ENCODE results near the gene TMEM233. TPM values are rescaled to one million over a fixed set of nuclear protein-coding genes. Genes with fewer than 3 reads are reported as not detected.

TMEM233 gene
- total and polyA plus RNA-seq, 2 of the 8 experiments (the other 6 are each of a cell fraction or from before 2014, with no cell fraction given), result 0.09 TPM

DNA sequence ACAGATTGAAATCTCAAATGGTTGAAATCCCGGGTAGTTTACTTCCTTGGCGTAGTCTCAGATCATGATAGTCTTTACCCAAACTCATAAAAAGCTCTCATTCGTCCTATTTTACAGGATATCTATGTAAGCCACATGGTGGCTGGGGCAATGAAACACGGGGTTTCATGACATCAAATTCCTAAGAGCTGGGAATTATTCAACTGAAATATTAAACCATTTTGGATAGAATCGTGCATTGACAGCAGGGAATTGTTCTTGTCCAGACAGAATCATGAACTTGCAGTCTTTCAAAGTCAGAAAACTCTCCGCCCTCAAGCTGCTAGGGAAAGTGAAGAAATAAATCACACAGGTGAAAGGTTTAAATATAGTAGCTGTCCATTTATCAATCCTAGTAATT lies 41.2 kb downstream of the TMEM233 start:
- TF ChIP-seq CREB1 (IDR thresholded peaks at IDR 0.05) (no peak), TEAD4 (IDR thresholded peaks at IDR 0.05; ENCODE audit: low read depth, low read length) (no peak), GABPA (IDR thresholded peaks at IDR 0.05; ENCODE audit: borderline replicate concordance, insufficient read depth, low read length) (no peak), EZH2 (IDR thresholded peaks at IDR 0.05; ENCODE audit: low read depth, low read length, severe bottlenecking) (no peak), CHD2 (IDR thresholded peaks at IDR 0.05; ENCODE audit: low read length) (no peak)
- ChIA-PET POLR2A (ENCODE audit: partially characterized antibody) (interaction anchor here (1.6 kb wide), 1 partner anchor 9 kb away, joined by 4 read pairs; no protein-coding TSS in a partner anchor), CTCF (ENCODE audit: partially characterized antibody) (interaction anchor here (0.6 to 3.3 kb wide), 6 partner anchors 9 to 681 kb away, joined by 3 to 15 read pairs (median 3); partner anchors contain the start of gene PRKAB1)
- Histone ChIP-seq H3K4me3 (ENCODE audit: extremely low read depth in 1 of 4, insufficient read depth in 2 of 4, low read depth in 3 of 4, low read length in 4 of 4) (no peak overlapping the region), H3K14ac (ENCODE audit: insufficient read length) (no peak overlapping the region), H2BK20ac (ENCODE audit: low read length) (no peak overlapping the region), H2BK5ac (ENCODE audit: low read depth, low read length) (no peak overlapping the region), H4K5ac (ENCODE audit: insufficient read length, low read depth, low read length) (no peak overlapping the region), H3K9ac (replicated peaks in 1 of 4; ENCODE audit: extremely low read depth in 1 of 4, low read depth in 3 of 4, low read length in 3 of 4) (no peak overlapping the region), H4K8ac (ENCODE audit: extremely low read depth, insufficient read depth, low read length) (no peak overlapping the region), H4K91ac (replicated peaks; ENCODE audit: insufficient read length, low read length) (no peak overlapping the region), H3K27me3 (replicated peaks in 1 of 4; ENCODE audit: control insufficient read depth in 3 of 4, extremely low read depth in 1 of 4, insufficient read depth in 3 of 4, low read length in 3 of 4) (no peaks in the 10 kb centered on the region), H2AFZ (ENCODE audit: low read length) (no peak overlapping the region), H3K18ac (ENCODE audit: extremely low read depth, low read length) (no peak overlapping the region), H3K79me2 (ENCODE audit: control insufficient read depth in 1 of 2, insufficient read depth in 2 of 2, low read length in 2 of 2) (no peaks in the 10 kb centered on the region), H3K27ac (ENCODE audit: low read depth, low read length) (no peak overlapping the region), H3K9me3 (ENCODE audit: insufficient read depth in 2 of 2, low read depth in 1 of 2, low read length in 1 of 2) (no peaks in the 10 kb centered on the region), H3K4me1 (replicated peaks in 1 of 4; ENCODE audit: control insufficient read depth in 3 of 4, insufficient read depth in 4 of 4, low read length in 3 of 4) (no peaks in the 10 kb centered on the region), H3K36me3 (ENCODE audit: control insufficient read depth in 2 of 4, insufficient read depth in 4 of 4, low read length in 3 of 4) (no peaks in the 10 kb centered on the region), H3K56ac (replicated peaks; ENCODE audit: insufficient read length, low read depth, low read length) (no peak overlapping the region), H3K23me2 (ENCODE audit: low read depth, low read length) (no peaks in the 10 kb centered on the region), H2BK120ac (replicated peaks; ENCODE audit: low read depth, low read length) (no peak overlapping the region), H3K4ac (replicated peaks; ENCODE audit: insufficient read length, low read depth, low read length) (no peak overlapping the region), H2AK5ac (ENCODE audit: low read depth, low read length) (no peak overlapping the region), H4K20me1 (replicated peaks in 1 of 2; ENCODE audit: control insufficient read depth in 1 of 2, insufficient read depth in 2 of 2, low read length in 2 of 2) (no peaks in the 10 kb centered on the region), H3K4me2 (ENCODE audit: insufficient read depth in 1 of 2, low read depth in 2 of 2, low read length in 2 of 2) (no peak overlapping the region), H2BK12ac (ENCODE audit: low read depth, low read length) (no peak overlapping the region), H2BK15ac (ENCODE audit: low read length) (no peak overlapping the region), H3K79me1 (ENCODE audit: low read depth, low read length) (no peaks in the 10 kb centered on the region), H3K23ac (ENCODE audit: insufficient read length) (no peak overlapping the region)
- DNase-seq (ENCODE audit: low read depth in 1 of 2, low spot score in 2 of 2), result no peak
- WGBS, 2 experiments (ENCODE audit: extremely low coverage in 1 of 2, insufficient coverage in 1 of 2, insufficient read length in 1 of 2, insufficient replicate concordance in 2 of 2, low coverage in 1 of 2, low lambda C conversion rate in 2 of 2, missing lambda C conversion rate in 1 of 2), result 76% methylated on average over 6 of the region's 6 CpGs; no CpG with 5 or more reads in 1 of the 2 experiments
- FAIRE-seq, result no peak
